ENCODE data around the gene MFN1. TPM values are rescaled to one million over a fixed set of nuclear protein-coding genes. Genes with fewer than 3 reads are reported as not detected.

Gene MFN1
- total and polyA plus RNA-seq, 2 of the 13 experiments (the other 11 are each of a cell fraction or from before 2014, with no cell fraction given), result 25.2 to 37.5 TPM

DNA sequence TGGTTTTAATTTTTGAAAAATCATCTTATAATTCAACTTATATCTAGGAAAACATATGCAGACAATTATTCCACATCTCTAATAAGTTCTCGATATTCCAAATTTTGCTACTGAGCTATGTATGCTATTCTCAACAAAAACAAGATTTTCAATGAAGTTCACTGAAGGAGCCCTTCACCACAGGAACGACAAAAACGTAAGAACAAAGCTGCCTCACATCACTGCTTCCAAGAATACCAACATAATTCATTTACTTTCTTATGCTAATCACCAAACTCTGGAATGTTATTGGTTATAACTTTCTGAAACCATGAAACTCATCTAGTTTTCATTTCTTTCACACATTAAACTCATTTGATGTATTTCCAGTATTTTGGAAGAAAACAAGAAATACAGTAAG, 54.1 kb downstream of the MFN1 start:
- no peaks in the 10 kb centered on the region for H3K79me2 ChIP-seq (ENCODE audit: insufficient read depth, low read length)
- H3K27ac ChIP-seq (ENCODE audit: extremely low read length, insufficient read depth, low read length), result no peak overlapping the region
- WGBS (ENCODE audit: low lambda C conversion rate), result 100% methylated on average over 3 of the region's 3 CpGs
- H4K20me1 ChIP-seq (ENCODE audit: insufficient read depth, low read length), result no peaks in the 10 kb centered on the region
- no peak for TF ChIP-seq KDM4B (CRISPR knock-in tag; IDR thresholded peaks at IDR 0.05)
- TF ChIP-seq FOXC1 (CRISPR knock-in tag; IDR thresholded peaks at IDR 0.05; ENCODE audit: borderline replicate concordance), result no peak
- no peak for TF ChIP-seq MEIS2 (CRISPR knock-in tag; IDR thresholded peaks at IDR 0.05)
- TF ChIP-seq TP53 (CRISPR knock-in tag; conservative IDR thresholded peaks at IDR 0.05), result no peak
- TF ChIP-seq ZNF33A (CRISPR knock-in tag; IDR thresholded peaks at IDR 0.05; ENCODE audit: borderline replicate concordance), result no peak
- no peak for TF ChIP-seq ZNF570 (CRISPR knock-in tag; IDR thresholded peaks at IDR 0.05; ENCODE audit: borderline replicate concordance)
- no peak for TF ChIP-seq SRSF9 (IDR thresholded peaks at IDR 0.05; ENCODE audit: borderline replicate concordance, insufficient read depth, low read depth, low read length, poor library complexity, severe bottlenecking)
- TF ChIP-seq SCMH1 (CRISPR knock-in tag; IDR thresholded peaks at IDR 0.05; ENCODE audit: borderline replicate concordance), result no peak
- no peak for TF ChIP-seq ZNF589 (CRISPR knock-in tag; conservative IDR thresholded peaks at IDR 0.05)
- TF ChIP-seq ZNF629 (CRISPR knock-in tag; conservative IDR thresholded peaks at IDR 0.05), result no peak
- H3K27me3 ChIP-seq (ENCODE audit: control insufficient read depth in 1 of 2, insufficient read depth in 2 of 2, low read length in 2 of 2), result no peaks in the 10 kb centered on the region
- H2AFZ ChIP-seq (ENCODE audit: low read length), result no peak overlapping the region
- no peak overlapping the region for H3K4me3 ChIP-seq (replicated peaks in 1 of 3; ENCODE audit: insufficient read depth in 1 of 3, low read depth in 2 of 3, low read length in 3 of 3)
- DNase-seq (ENCODE audit: low spot score), result no peak
- no peaks in the 10 kb centered on the region for H3K36me3 ChIP-seq (replicated peaks in 1 of 2; ENCODE audit: control insufficient read depth in 1 of 2, insufficient read depth in 2 of 2, low read length in 2 of 2)
- intact Hi-C loops (cut with micrococcal nuclease; ENCODE audit: unreplicated experiment), result no loop called here
- no peaks in the 10 kb centered on the region for H3K4me1 ChIP-seq (ENCODE audit: insufficient read depth, low read length)
- in situ Hi-C loops (cut with HindIII; ENCODE audit: extremely low pct_ligation_motif_present, low pct_unique_long_range_greater_than_20kb), result no loop called here
- no peak overlapping the region for H3K4me2 ChIP-seq (ENCODE audit: low read depth, low read length)
- no peaks in the 10 kb centered on the region for H3K9me3 ChIP-seq (ENCODE audit: low read length)
- no peak overlapping the region for H3K9ac ChIP-seq (ENCODE audit: insufficient read depth, low read depth, low read length)
- no peak for ATAC-seq
- ChIA-PET POLR2A (no interaction called here), CTCF (ENCODE audit: low intra/inter-chr PET ratio, low total read pairs) (no interaction called here)
- BruUV-seq (replicated peaks), result no TSS peak
- no peak for FAIRE-seq

DNA sequence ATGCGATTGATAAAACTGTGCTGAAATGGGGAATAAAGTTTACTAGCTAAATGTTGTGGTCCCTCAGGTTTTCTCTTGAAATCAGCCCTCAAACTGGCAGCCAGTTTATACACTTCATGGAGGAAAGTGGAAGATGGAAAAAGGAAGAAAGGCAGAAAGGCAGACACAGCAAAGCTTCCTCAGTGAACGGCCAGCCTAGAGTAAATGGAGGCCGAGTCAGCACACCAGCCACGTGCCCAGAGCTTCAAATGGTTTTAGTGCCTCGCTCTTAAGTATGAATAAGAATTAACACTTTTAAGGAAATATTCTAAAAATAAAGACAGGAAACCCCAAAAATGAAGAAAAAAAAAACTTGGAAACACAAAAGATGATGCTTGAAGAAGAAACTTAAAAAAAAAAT, 55.5 kb downstream of the MFN1 start:
- no TSS peak for BruUV-seq (replicated peaks)
- Histone ChIP-seq H4K20me1 (ENCODE audit: insufficient read depth, low read length) (no peaks in the 10 kb centered on the region), H2AFZ (ENCODE audit: low read length) (no peak overlapping the region), H3K27me3 (ENCODE audit: control insufficient read depth in 1 of 2, insufficient read depth in 2 of 2, low read length in 2 of 2) (no peaks in the 10 kb centered on the region), H3K9ac (ENCODE audit: insufficient read depth, low read depth, low read length) (no peak overlapping the region), H3K36me3 (replicated peaks in 1 of 2; ENCODE audit: control insufficient read depth in 1 of 2, insufficient read depth in 2 of 2, low read length in 2 of 2) (no peaks in the 10 kb centered on the region), H3K4me2 (ENCODE audit: low read depth, low read length) (no peak overlapping the region), H3K4me1 (ENCODE audit: insufficient read depth, low read length) (no peaks in the 10 kb centered on the region), H3K27ac (ENCODE audit: extremely low read length, insufficient read depth, low read length) (no peak overlapping the region), H3K4me3 (replicated peaks in 1 of 3; ENCODE audit: insufficient read depth in 1 of 3, low read depth in 2 of 3, low read length in 3 of 3) (no peak overlapping the region), H3K9me3 (ENCODE audit: low read length) (no peaks in the 10 kb centered on the region), H3K79me2 (ENCODE audit: insufficient read depth, low read length) (no peaks in the 10 kb centered on the region)
- POLR2A ChIA-PET, result no interaction called here
- 96% methylated on average over 5 of the region's 5 CpGs for WGBS (ENCODE audit: low lambda C conversion rate)
- in situ Hi-C loops (cut with HindIII; ENCODE audit: extremely low pct_ligation_motif_present, low pct_unique_long_range_greater_than_20kb), result no loop called here
- CTCF ChIA-PET (ENCODE audit: low intra/inter-chr PET ratio, low total read pairs), result no interaction called here
- FAIRE-seq (no peak), DNase-seq (ENCODE audit: low spot score) (no peak), ATAC-seq (no peak)
- intact Hi-C loops (cut with micrococcal nuclease; ENCODE audit: unreplicated experiment), result no loop called here
- no peak for TF ChIP-seq ZNF235 (CRISPR knock-in tag; IDR thresholded peaks at IDR 0.05; ENCODE audit: borderline replicate concordance)
- no peak for TF ChIP-seq ERF (CRISPR knock-in tag; IDR thresholded peaks at IDR 0.05)
- no peak for TF ChIP-seq MXI1 (IDR thresholded peaks at IDR 0.05; ENCODE audit: borderline replicate concordance, low read depth, low read length)
- no peak for TF ChIP-seq GATAD1 (CRISPR knock-in tag; IDR thresholded peaks at IDR 0.05)
- TF ChIP-seq MBD4 (IDR thresholded peaks at IDR 0.05; ENCODE audit: borderline replicate concordance, low read length), result no peak
- no peak for TF ChIP-seq ZNF7 (CRISPR knock-in tag; IDR thresholded peaks at IDR 0.05)
- TF ChIP-seq ZNF792 (CRISPR knock-in tag; IDR thresholded peaks at IDR 0.05), result no peak
- no peak for TF ChIP-seq KLF16 (CRISPR knock-in tag; IDR thresholded peaks at IDR 0.05)
- TF ChIP-seq SOX13 (IDR thresholded peaks at IDR 0.05), result no peak
- TF ChIP-seq SOX13 (CRISPR knock-in tag; conservative IDR thresholded peaks at IDR 0.05 in 1 of 2, IDR thresholded peaks at IDR 0.05 in 1 of 2), result no peak
- TF ChIP-seq ZNF143 (CRISPR knock-in tag; IDR thresholded peaks at IDR 0.05), result no peak
- no peak for TF ChIP-seq ZNF44 (CRISPR knock-in tag; IDR thresholded peaks at IDR 0.05)
